Neural progenitor cell (in vitro differentiated cells): ENCODE measurements around the gene TSEN54. TPM values are rescaled to one million over a fixed set of nuclear protein-coding genes. Genes with fewer than 3 reads are reported as not detected.

ENCODE experiments used
- DNase-seq: peaks from one replicate; pipeline ENCODE4 v3.0.0-alpha.2; 2016; ENCODE audit warnings: low spot score
- H2AFZ ChIP-seq: fragments of 200-600 bp; sonication (generic); replicated peaks from 2 replicates; pipeline ENCODE4 v1.6.1; 2016; ENCODE audit warnings: antibody characterized with exemption
- H3F3A ChIP-seq: fragments of 200-600 bp; sonication (generic); 2 replicates; pipeline ENCODE4 v1.6.1; 2016; ENCODE audit warnings: antibody characterized with exemption, low read depth
- H3K27ac ChIP-seq: fragments of 200-600 bp; sonication (generic); 2 replicates; pipeline ENCODE4 v1.5.1; 2016; ENCODE audit warnings: mild to moderate bottlenecking
- H3K27me3 ChIP-seq: fragments of 200-600 bp; sonication (generic); 2 replicates; pipeline ENCODE4 v1.6.1; 2016; ENCODE audit warnings: mild to moderate bottlenecking, moderate library complexity
- H3K36me3 ChIP-seq: fragments of 200-600 bp; sonication (generic); 2 replicates; pipeline ENCODE4 v1.5.1; 2016
- H3K4me1 ChIP-seq: fragments of 200-600 bp; sonication (generic); 2 replicates; pipeline ENCODE4 v1.6.1; 2016; ENCODE audit warnings: mixed run types
- H3K4me2 ChIP-seq: fragments of 200-600 bp; sonication (generic); 2 replicates; pipeline ENCODE4 v1.6.1; 2016
- H3K4me3 ChIP-seq: fragments of 200-600 bp; sonication (generic); 2 replicates; pipeline ENCODE4 v1.5.1; 2016
- H3K79me2 ChIP-seq: fragments of 200-600 bp; sonication (generic); 2 replicates; pipeline ENCODE4 v1.6.1; 2016; ENCODE audit warnings: low read depth
- H3K9ac ChIP-seq: fragments of 200-600 bp; sonication (generic); 2 replicates; pipeline ENCODE4 v1.6.1; 2016
- H3K9me3 ChIP-seq: fragments of 200-600 bp; sonication (generic); 2 replicates; pipeline ENCODE4 v1.5.1; 2016; ENCODE audit warnings: low read depth
- H4K20me1 ChIP-seq: fragments of 200-600 bp; sonication (generic); 2 replicates; pipeline ENCODE4 v1.6.1; 2016; ENCODE audit warnings: low read depth
- H3K27ac Mint-ChIP-seq: 3 replicates; pipeline ENCODE4 v1.8.0; 2021; ENCODE audit warnings: mixed read lengths
- H3K27me3 Mint-ChIP-seq: 2 replicates; pipeline ENCODE4 v1.8.0; 2022; ENCODE audit warnings: low read depth, mild to moderate bottlenecking, inconsistent platforms, moderate library complexity, mixed read lengths; ENCODE audit not compliant: insufficient read depth
- H3K36me3 Mint-ChIP-seq: 3 replicates; pipeline ENCODE4 v1.8.0; 2021; ENCODE audit warnings: mixed read lengths
- H3K4me1 Mint-ChIP-seq: 3 replicates; pipeline ENCODE4 v1.8.0; 2021; ENCODE audit warnings: mixed read lengths
- H3K4me3 Mint-ChIP-seq: 3 replicates; pipeline ENCODE4 v1.8.0; 2021; ENCODE audit warnings: mild to moderate bottlenecking, moderate library complexity, mixed read lengths
- H3K9me3 Mint-ChIP-seq: 3 replicates; pipeline ENCODE4 v1.8.0; 2020; ENCODE audit warnings: mixed read lengths
- CTCF ChIP-seq: fragments of 200-600 bp; sonication (generic); IDR thresholded peaks from 2 replicates; pipeline ENCODE4 v1.5.1; 2017; ENCODE audit warnings: antibody characterized with exemption, mild to moderate bottlenecking
- EZH2 ChIP-seq: fragments of 200-600 bp; sonication (generic); IDR thresholded peaks from 2 replicates; pipeline ENCODE4 v1.6.1; 2017; ENCODE audit warnings: antibody characterized with exemption, mild to moderate bottlenecking, moderate library complexity
- EZH2phosphoT487 ChIP-seq: fragments of 200-600 bp; sonication (generic); IDR thresholded peaks from 2 replicates; pipeline ENCODE4 v1.6.1; 2017; ENCODE audit warnings: antibody characterized with exemption
- total RNA-seq: library from RNA; depleted of rRNA; stranded (reverse); fragments of >200 nt; gene quantifications from 2 replicates; pipeline ENCODE4 v1.2.3, GENCODE V29; 2015; ENCODE audit warnings: low replicate concordance

Gene TSEN54
- total RNA-seq, 1 donor from 2014 or later: 20.5 TPM

GRCh38 chr17:75507733-75508719 lies 8.3 kb upstream of the TSEN54 start:
- Histone ChIP-seq H3K36me3 (no peaks in the 10 kb centered on the region), H3K4me2 (no peak overlapping the region), H4K20me1 (peaks cover 9% of the 10 kb centered on the region), H3F3A (no peaks in the 10 kb centered on the region), H3K4me3 (no peak overlapping the region), H3K9ac (peak overlapping the region; percentile 13), H2AFZ (no peak overlapping the region), H3K9me3 (no peaks in the 10 kb centered on the region), H3K4me1 (no peaks in the 10 kb centered on the region), H3K27ac (no peak overlapping the region), H3K27me3 (no peaks in the 10 kb centered on the region), H3K79me2 (no peaks in the 10 kb centered on the region)
- H3K27me3 Mint-ChIP-seq: peaks cover 2% of the 10 kb centered on the region
- H3K27ac Mint-ChIP-seq: no peak overlapping the region
- peaks cover 10% of the 10 kb centered on the region for H3K4me1 Mint-ChIP-seq
- H3K4me3 Mint-ChIP-seq: peak overlapping the region; percentile 27
- DNase-seq: no peak
- H3K36me3 Mint-ChIP-seq: peaks cover 8% of the 10 kb centered on the region
- TF ChIP-seq EZH2phosphoT487: no peak
- TF ChIP-seq CTCF: no peak
- TF ChIP-seq EZH2: no peak
- no peaks in the 10 kb centered on the region for H3K9me3 Mint-ChIP-seq

GRCh38 chr17:75508931-75509361 lies 7.4 kb upstream of the TSEN54 start:
- Mint-ChIP-seq H3K4me1 (peaks cover 17% of the 10 kb centered on the region), H3K27ac (no peak overlapping the region), H3K4me3 (no peak overlapping the region), H3K9me3 (no peaks in the 10 kb centered on the region), H3K36me3 (peaks cover 8% of the 10 kb centered on the region), H3K27me3 (peaks cover 5% of the 10 kb centered on the region)
- H2AFZ ChIP-seq: no peak overlapping the region
- no peak overlapping the region for H3K9ac ChIP-seq
- H3F3A ChIP-seq: no peaks in the 10 kb centered on the region
- H4K20me1 ChIP-seq: peaks cover 18% of the 10 kb centered on the region
- H3K4me3 ChIP-seq: no peak overlapping the region
- H3K4me2 ChIP-seq: no peak overlapping the region
- no peaks in the 10 kb centered on the region for H3K36me3 ChIP-seq
- peaks cover 8% of the 10 kb centered on the region for H3K79me2 ChIP-seq
- no peaks in the 10 kb centered on the region for H3K9me3 ChIP-seq
- TF ChIP-seq EZH2phosphoT487: no peak
- TF ChIP-seq CTCF: no peak
- no peak for TF ChIP-seq EZH2
- no peak for DNase-seq
- H3K27ac ChIP-seq: no peak overlapping the region
- no peaks in the 10 kb centered on the region for H3K4me1 ChIP-seq
- H3K27me3 ChIP-seq: no peaks in the 10 kb centered on the region

- Mint-ChIP-seq H3K27me3 (peaks cover 5% of the 10 kb centered on the region), H3K4me1 (peaks cover 20% of the 10 kb centered on the region), H3K4me3 (no peak overlapping the region), H3K27ac (peak overlapping the region; percentile 86), H3K36me3 (peaks cover 8% of the 10 kb centered on the region), H3K9me3 (no peaks in the 10 kb centered on the region)
- H3K4me1 ChIP-seq: no peaks in the 10 kb centered on the region
- no peaks in the 10 kb centered on the region for H3K36me3 ChIP-seq
- peaks cover 25% of the 10 kb centered on the region for H4K20me1 ChIP-seq
- H3K27me3 ChIP-seq: no peaks in the 10 kb centered on the region
- peaks cover 15% of the 10 kb centered on the region for H3K79me2 ChIP-seq
- no peaks in the 10 kb centered on the region for H3K9me3 ChIP-seq
- no peak overlapping the region for H3K9ac ChIP-seq
- no peak overlapping the region for H3K4me3 ChIP-seq
- no peak overlapping the region for H3K4me2 ChIP-seq
- TF ChIP-seq CTCF: no peak
- no peak for TF ChIP-seq EZH2phosphoT487
- TF ChIP-seq EZH2: no peak
- no peaks in the 10 kb centered on the region for H3F3A ChIP-seq
- DNase-seq: no peak
- H3K27ac ChIP-seq: no peak overlapping the region
- H2AFZ ChIP-seq: no peak overlapping the region
Measured at GRCh38 chr17:75509528-75510258, 6.6 kb upstream of the TSEN54 start.
